ENCODE measurements around the gene ARL15.

ARL15 gene

GRCh38 chr5:53996008-53996407, 314.4 kb downstream of the ARL15 start:
- H3K9ac ChIP-seq (ENCODE audit: low read length): no peak overlapping the region
- no peaks in the 10 kb centered on the region for H3K9me3 ChIP-seq (ENCODE audit: insufficient read depth, low read length)
- H3K27ac ChIP-seq (ENCODE audit: low read length): no peak overlapping the region
- no peak overlapping the region for H2AFZ ChIP-seq (ENCODE audit: low read depth, low read length)
- TF ChIP-seq CTCF (IDR thresholded peaks at IDR 0.05; ENCODE audit: low read depth, low read length) (peak; percentile 10; the same call in 1 of the 2 replicates), EZH2phosphoT487 (IDR thresholded peaks at IDR 0.05; ENCODE audit: low read depth) (no peak)
- no peaks in the 10 kb centered on the region for H3K36me3 ChIP-seq (replicated peaks; ENCODE audit: low read depth, low read length)
- H3K27me3 ChIP-seq (ENCODE audit: low read depth, low read length): no peaks in the 10 kb centered on the region
- no peaks in the 10 kb centered on the region for H4K20me1 ChIP-seq (ENCODE audit: insufficient read depth, low read length)
- H3K4me1 ChIP-seq (ENCODE audit: low read length): no peaks in the 10 kb centered on the region; the same call in 1 of the 2 replicates
- no peaks in the 10 kb centered on the region for H3K79me2 ChIP-seq (ENCODE audit: low read length)
- H3K4me3 ChIP-seq (ENCODE audit: low read length): no peak overlapping the region
- H3K4me2 ChIP-seq (ENCODE audit: low read length): no peak overlapping the region

GRCh38 chr5:53994148-53994547, 316.2 kb downstream of the ARL15 start:
- H2AFZ ChIP-seq (ENCODE audit: low read depth, low read length): no peak overlapping the region

GRCh38 chr5:53991942-53992341, 318.4 kb downstream of the ARL15 start:
- no peaks in the 10 kb centered on the region for H3K9me3 ChIP-seq (ENCODE audit: insufficient read depth, low read length)
- H3K9ac ChIP-seq (ENCODE audit: low read length): no peak overlapping the region
- TF ChIP-seq CTCF (IDR thresholded peaks at IDR 0.05; ENCODE audit: low read depth, low read length) (peak; percentile 59), EZH2phosphoT487 (IDR thresholded peaks at IDR 0.05; ENCODE audit: low read depth) (no peak)

More at GRCh38 chr5:53994148-53994547, 316.2 kb downstream of the ARL15 start:
- no peak overlapping the region for H3K9ac ChIP-seq (ENCODE audit: low read length)
- H3K4me1 ChIP-seq (ENCODE audit: low read length): no peaks in the 10 kb centered on the region; the same call in 1 of the 2 replicates
- H3K4me2 ChIP-seq (ENCODE audit: low read length): no peak overlapping the region
- H3K9me3 ChIP-seq (ENCODE audit: insufficient read depth, low read length): no peaks in the 10 kb centered on the region
- TF ChIP-seq CTCF (IDR thresholded peaks at IDR 0.05; ENCODE audit: low read depth, low read length): no peak
- TF ChIP-seq EZH2phosphoT487 (IDR thresholded peaks at IDR 0.05; ENCODE audit: low read depth): no peak
- no peak overlapping the region for H3K27ac ChIP-seq (ENCODE audit: low read length)
- no peak overlapping the region for H3K4me3 ChIP-seq (ENCODE audit: low read length)
- no peaks in the 10 kb centered on the region for H3K27me3 ChIP-seq (ENCODE audit: low read depth, low read length)
- no peaks in the 10 kb centered on the region for H3K36me3 ChIP-seq (replicated peaks; ENCODE audit: low read depth, low read length)
- no peaks in the 10 kb centered on the region for H3K79me2 ChIP-seq (ENCODE audit: low read length)
- no peaks in the 10 kb centered on the region for H4K20me1 ChIP-seq (ENCODE audit: insufficient read depth, low read length)

GRCh38 chr5:53987101-53987500, 323.3 kb downstream of the ARL15 start:
- H3K4me3 ChIP-seq (ENCODE audit: low read length): no peak overlapping the region
- H3K27me3 ChIP-seq (ENCODE audit: low read depth, low read length): no peaks in the 10 kb centered on the region
- H3K4me2 ChIP-seq (ENCODE audit: low read length): no peak overlapping the region
- no peaks in the 10 kb centered on the region for H3K36me3 ChIP-seq (replicated peaks; ENCODE audit: low read depth, low read length)
- H3K9ac ChIP-seq (ENCODE audit: low read length): no peak overlapping the region
- no peaks in the 10 kb centered on the region for H4K20me1 ChIP-seq (ENCODE audit: insufficient read depth, low read length)
- no peak overlapping the region for H3K27ac ChIP-seq (ENCODE audit: low read length)
- no peaks in the 10 kb centered on the region for H3K9me3 ChIP-seq (ENCODE audit: insufficient read depth, low read length)
- TF ChIP-seq EZH2phosphoT487 (IDR thresholded peaks at IDR 0.05; ENCODE audit: low read depth) (no peak), CTCF (IDR thresholded peaks at IDR 0.05; ENCODE audit: low read depth, low read length) (no peak)
- no peaks in the 10 kb centered on the region for H3K79me2 ChIP-seq (ENCODE audit: low read length)
- H2AFZ ChIP-seq (ENCODE audit: low read depth, low read length): no peak overlapping the region
- H3K4me1 ChIP-seq (ENCODE audit: low read length): no peaks in the 10 kb centered on the region

More at GRCh38 chr5:53991942-53992341, 318.4 kb downstream of the ARL15 start:
- Histone ChIP-seq H3K4me3 (ENCODE audit: low read length) (no peak overlapping the region), H3K27me3 (ENCODE audit: low read depth, low read length) (no peaks in the 10 kb centered on the region), H3K79me2 (ENCODE audit: low read length) (no peaks in the 10 kb centered on the region), H4K20me1 (ENCODE audit: insufficient read depth, low read length) (no peaks in the 10 kb centered on the region), H3K27ac (ENCODE audit: low read length) (no peak overlapping the region), H3K36me3 (replicated peaks; ENCODE audit: low read depth, low read length) (no peaks in the 10 kb centered on the region), H2AFZ (ENCODE audit: low read depth, low read length) (no peak overlapping the region), H3K4me2 (ENCODE audit: low read length) (no peak overlapping the region), H3K4me1 (ENCODE audit: low read length) (no peaks in the 10 kb centered on the region; the same call in 1 of the 2 replicates)

Data from OCI-LY3 (cell line).